HepG2 (cell line): ENCODE measurements around the gene FZD4. TPM values are rescaled to one million over a fixed set of nuclear protein-coding genes. Genes with fewer than 3 reads are reported as not detected.
A peak's percentile ranks its signal among the peaks of the same experiment; 100 is the strongest.

ENCODE experiments used
- CHCHD3 ChIP-seq: sonication (generic); formaldehyde crosslinking; IDR thresholded peaks from 2 replicates; pipeline ENCODE4 v1.8.0; 2022; ENCODE audit warnings: mild to moderate bottlenecking, missing genetic modification reagents, moderate library complexity
- MLXIP ChIP-seq: sonication (generic); formaldehyde crosslinking; IDR thresholded peaks from 2 replicates; pipeline ENCODE4 v1.9.0; 2021; ENCODE audit warnings: missing genetic modification reagents, borderline replicate concordance
- NAIF1 ChIP-seq: sonication (generic); formaldehyde crosslinking; IDR thresholded peaks from 2 replicates; pipeline ENCODE4 v1.5.0; 2020; ENCODE audit warnings: mild to moderate bottlenecking, missing genetic modification reagents, borderline replicate concordance
- PRMT3 ChIP-seq: sonication (generic); formaldehyde crosslinking; IDR thresholded peaks from 2 replicates; pipeline ENCODE4 v1.8.1; 2022; ENCODE audit warnings: low read depth, mild to moderate bottlenecking, moderate library complexity, missing genetic modification reagents, borderline replicate concordance
- PRPF4 ChIP-seq: fragments of 200-400 bp; formaldehyde crosslinking; IDR thresholded peaks from 2 replicates; pipeline ENCODE4 v1.6.1; 2016; ENCODE audit warnings: low read length, low read depth; ENCODE audit not compliant: poor library complexity, severe bottlenecking
- RARG ChIP-seq: sonication (generic); formaldehyde crosslinking; IDR thresholded peaks from 2 replicates; pipeline ENCODE4 v1.4.0; 2020; ENCODE audit warnings: low read depth, mild to moderate bottlenecking, missing genetic modification reagents
- SIN3B ChIP-seq: fragments of 150-350 bp; IDR thresholded peaks from 2 replicates; pipeline ENCODE4 v1.6.1; 2014; ENCODE audit warnings: low read length
- SNAI1 ChIP-seq: sonication (generic); formaldehyde crosslinking; IDR thresholded peaks from 2 replicates; pipeline ENCODE4 v1.5.0; 2020; ENCODE audit warnings: mild to moderate bottlenecking, missing genetic modification reagents, borderline replicate concordance
- SNAPC4 ChIP-seq: sonication (generic); formaldehyde crosslinking; IDR thresholded peaks from 2 replicates; pipeline ENCODE4 v1.4.0; 2020; ENCODE audit warnings: mild to moderate bottlenecking, missing genetic modification reagents
- SRSF4 ChIP-seq: fragments of 200-400 bp; formaldehyde crosslinking; IDR thresholded peaks from one replicate; pipeline ENCODE4 v1.6.1; 2018; ENCODE audit warnings: mild to moderate bottlenecking, low read depth, low read length, moderate library complexity; ENCODE audit not compliant: poor library complexity, severe bottlenecking
- THRA ChIP-seq: sonication (generic); formaldehyde crosslinking; IDR thresholded peaks from 2 replicates; pipeline ENCODE4 v1.4.0; 2020; ENCODE audit warnings: missing genetic modification reagents, borderline replicate concordance
- ZNF205 ChIP-seq: IDR thresholded peaks from 2 replicates; pipeline ENCODE4 v1.6.1; 2018; ENCODE audit warnings: missing biosample characterization, missing genetic modification reagents
- ZNF234 ChIP-seq: sonication (generic); formaldehyde crosslinking; conservative IDR thresholded peaks from 2 replicates; pipeline ENCODE4 v1.5.1; 2020; ENCODE audit warnings: mild to moderate bottlenecking, missing genetic modification reagents
- ZNF280B ChIP-seq: sonication (generic); formaldehyde crosslinking; IDR thresholded peaks from 2 replicates; pipeline ENCODE4 v1.5.0; 2020; ENCODE audit warnings: missing genetic modification reagents, mild to moderate bottlenecking, borderline replicate concordance
- ZNF746 ChIP-seq: sonication (generic); formaldehyde crosslinking; IDR thresholded peaks from 2 replicates; pipeline ENCODE4 v1.8.0; 2022; ENCODE audit warnings: mild to moderate bottlenecking, missing genetic modification reagents
- polyA plus RNA-seq, 8 experiments: library from polyadenylated mRNA; depleted of rRNA in 3 of 8; stranded (reverse) in 7 of 8; unstranded in 1 of 8; fragments of >200 nt; fragmentation: Illumina TruSeq in 4 of 8; extraction: Trizol in 4 of 8; gene quantifications; 2 replicates each; pipeline versions ENCODE4 v1.2.1 to v1.2.3, GENCODE V29; 2011 to 2016; ENCODE audit warnings: low read depth in 4 of 8, missing spikeins in 1 of 8, mixed read lengths in 1 of 8; ENCODE audit not compliant: insufficient read depth in 1 of 8
- total RNA-seq, 5 experiments: library from RNA; depleted of rRNA; stranded (reverse); fragments of >200 nt; fragmentation: Illumina TruSeq; extraction: Trizol; gene quantifications; 2 replicates each; pipeline ENCODE4 v1.2.3, GENCODE V29; 2016; ENCODE audit warnings: low read depth in 1 of 5

Gene FZD4
- total and polyA plus RNA-seq, 2 of the 13 experiments (the other 11 are each of a cell fraction or from before 2014, with no cell fraction given) = 46.5 to 70.4 TPM

DNA sequence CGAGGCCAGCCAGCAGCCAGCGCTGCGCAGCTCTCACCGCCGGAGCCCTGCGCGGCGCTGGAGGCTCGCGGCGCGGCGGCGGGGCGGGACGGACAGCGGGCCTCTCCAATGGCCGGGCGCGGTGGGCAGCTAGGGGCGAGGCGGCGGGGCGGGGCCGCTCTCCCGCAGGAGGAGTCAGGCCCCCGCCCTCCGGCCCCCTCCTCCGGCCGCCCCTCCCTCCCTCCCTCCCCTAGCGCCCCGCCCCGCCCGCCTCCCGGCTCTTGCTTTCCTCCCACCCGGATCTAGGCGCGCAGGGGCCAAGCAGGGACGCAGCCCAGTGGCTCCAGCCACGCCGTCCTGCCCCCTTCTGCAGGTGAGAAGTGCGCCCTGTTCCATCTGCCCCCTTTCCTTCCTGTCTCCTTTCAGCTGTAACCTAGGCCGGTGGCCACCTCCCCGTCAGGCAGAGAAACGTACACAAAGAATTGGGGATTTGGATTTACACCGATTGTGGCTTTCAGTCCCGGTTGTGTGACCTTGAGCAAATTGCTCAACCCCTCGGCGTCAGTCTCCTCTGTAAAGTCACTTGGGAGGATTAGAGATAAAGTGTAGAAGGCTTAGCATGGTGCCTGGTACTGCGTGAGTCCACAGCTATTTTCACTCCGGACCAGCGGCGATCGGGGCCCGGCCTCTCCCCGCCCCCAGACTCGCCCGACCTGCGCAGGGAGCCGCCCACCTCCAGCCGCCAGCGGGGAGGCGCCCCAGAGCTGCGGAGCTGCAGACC lies at the start of gene FZD4 (continued):
- TF ChIP-seq PRMT3 (no peak), SRSF4 (no peak), RARG (CRISPR knock-in tag) (no peak), ZNF234 (CRISPR knock-in tag) (no peak), NAIF1 (no peak), ZNF205 (CRISPR knock-in tag) (peak; percentile 63; the same call in 1 of the 2 replicates), SNAI1 (CRISPR knock-in tag) (no peak), ZNF746 (CRISPR knock-in tag) (peak; percentile 93), SNAPC4 (no peak), SIN3B (0 out of 2 replicates have a peak, but pooled peaks have one; percentile 36), CHCHD3 (0 out of 2 replicates have a peak, but pooled peaks have one; percentile 50), PRPF4 (no peak), THRA (CRISPR knock-in tag) (peak; percentile 81), ZNF280B (CRISPR knock-in tag) (no peak), MLXIP (no peak)
